ENCODE results near the gene UAP1. TPM values are rescaled to one million over a fixed set of nuclear protein-coding genes. Genes with fewer than 3 reads are reported as not detected.
"Not testable (repeated sequence)": the region's sequence is repeated elsewhere in the genome, so short reads cannot be mapped to it uniquely, and the experiment has no call there.

The UAP1 gene
- total RNA-seq, 8 experiments from 2014 or later = 33.2 to 78.9 (median 56.9) TPM

- H3K4me3 ChIP-seq = no peak overlapping the region
- ATAC-seq (replicated peaks in 6 of 8) = no peak
- WGBS, 10 experiments = 7 to 93% (median 81%) methylated on average over 2 to 7 of the region's 7 CpGs
- H3K4me1 ChIP-seq (replicated peaks in 1 of 2) = no peaks in the 10 kb centered on the region
- no peak overlapping the region for H3K27ac ChIP-seq
- in situ Hi-C loops (cut with MboI; ENCODE audit: low pct_unique_long_range_greater_than_20kb in 2 of 9, low sequenced_read_pairs in 9 of 9, unreplicated experiment in 9 of 9) = no loop called here
These were observed 9.4 kb upstream of the UAP1 start for GRCh38 chr1:162551969-162552683.

GRCh38 chr1:162552684-162553252 is 8.8 kb upstream of the UAP1 start:
- in situ Hi-C loops (cut with MboI; ENCODE audit: low pct_unique_long_range_greater_than_20kb in 2 of 9, low sequenced_read_pairs in 9 of 9, unreplicated experiment in 9 of 9) = no loop called here
- no peak for ATAC-seq (replicated peaks in 6 of 8)
- no peaks in the 10 kb centered on the region for H3K4me1 ChIP-seq (replicated peaks in 1 of 2)
- no peak overlapping the region for H3K27ac ChIP-seq
- 23 to 100% (median 89%) methylated on average over 2 to 8 of the region's 8 CpGs for WGBS, 10 experiments
- H3K4me3 ChIP-seq = no peak overlapping the region

DNA sequence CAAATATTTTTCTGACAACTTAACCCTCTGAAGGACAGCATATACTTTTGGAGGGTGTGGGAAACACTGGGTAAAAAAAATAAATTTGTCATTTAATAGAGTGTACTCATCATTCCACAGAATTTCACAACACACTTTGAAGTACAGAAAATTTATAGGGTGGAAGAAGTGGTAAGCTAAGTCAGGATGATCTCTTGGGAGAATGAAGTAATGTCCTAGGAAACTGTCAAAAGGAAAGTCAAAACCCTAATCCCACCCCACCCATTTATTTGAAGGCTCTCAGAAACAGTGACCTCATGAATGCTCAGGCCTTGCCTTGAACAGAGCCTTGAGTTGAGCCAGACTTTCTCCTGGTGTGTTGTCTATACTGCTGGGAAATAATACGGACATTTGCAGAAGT is 7.3 kb upstream of the UAP1 start:
- peak in 2 of 8 experiments; percentile 80 to 87 for ATAC-seq (replicated peaks in 6 of 8)
- WGBS, 10 experiments = 0 to 90% (median 80%) methylated on average over 1 of the region's 1 CpG; no CpG with 5 or more reads in 5 of the 10 experiments
- Histone ChIP-seq H3K4me1 (replicated peaks in 1 of 2) (no peaks in the 10 kb centered on the region), H3K27ac (no peak overlapping the region), H3K4me3 (no peak overlapping the region)
- in situ Hi-C loops (cut with MboI; ENCODE audit: low pct_unique_long_range_greater_than_20kb in 2 of 9, low sequenced_read_pairs in 9 of 9, unreplicated experiment in 9 of 9) = no loop called here

DNA sequence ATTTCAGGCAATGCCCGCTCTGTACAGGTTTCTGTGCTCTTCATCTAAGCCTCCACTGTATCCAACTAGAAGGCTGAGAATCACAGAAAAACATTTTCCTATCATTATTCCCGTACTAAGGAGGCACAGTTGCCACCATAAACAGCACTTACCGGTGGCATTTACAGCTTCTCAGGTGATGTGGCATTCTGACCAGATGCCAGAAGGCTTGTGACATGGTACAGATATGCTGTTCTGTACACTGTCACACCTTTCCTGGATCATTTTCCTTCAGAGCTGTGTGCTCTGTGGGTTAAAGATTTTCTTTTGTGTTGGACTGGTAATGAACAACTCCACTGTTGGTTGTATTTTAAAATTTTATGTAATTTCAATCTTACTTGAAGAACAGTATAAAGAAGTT is 4.0 kb upstream of the UAP1 start:
- in situ Hi-C loops (cut with MboI; ENCODE audit: low pct_unique_long_range_greater_than_20kb in 2 of 9, low sequenced_read_pairs in 9 of 9, unreplicated experiment in 9 of 9) = no loop called here
- no peak overlapping the region for H3K27ac ChIP-seq
- peaks cover 5 to 6% of the 10 kb centered on the region in 2 donors for H3K4me1 ChIP-seq (replicated peaks in 1 of 2)
- H3K4me3 ChIP-seq = no peak overlapping the region
- ATAC-seq (replicated peaks in 6 of 8) = no peak
- 70 to 100% (median 77%) methylated on average over 1 to 3 of the region's 3 CpGs; no CpG with 5 or more reads in 1 of the 10 experiments for WGBS, 10 experiments

DNA sequence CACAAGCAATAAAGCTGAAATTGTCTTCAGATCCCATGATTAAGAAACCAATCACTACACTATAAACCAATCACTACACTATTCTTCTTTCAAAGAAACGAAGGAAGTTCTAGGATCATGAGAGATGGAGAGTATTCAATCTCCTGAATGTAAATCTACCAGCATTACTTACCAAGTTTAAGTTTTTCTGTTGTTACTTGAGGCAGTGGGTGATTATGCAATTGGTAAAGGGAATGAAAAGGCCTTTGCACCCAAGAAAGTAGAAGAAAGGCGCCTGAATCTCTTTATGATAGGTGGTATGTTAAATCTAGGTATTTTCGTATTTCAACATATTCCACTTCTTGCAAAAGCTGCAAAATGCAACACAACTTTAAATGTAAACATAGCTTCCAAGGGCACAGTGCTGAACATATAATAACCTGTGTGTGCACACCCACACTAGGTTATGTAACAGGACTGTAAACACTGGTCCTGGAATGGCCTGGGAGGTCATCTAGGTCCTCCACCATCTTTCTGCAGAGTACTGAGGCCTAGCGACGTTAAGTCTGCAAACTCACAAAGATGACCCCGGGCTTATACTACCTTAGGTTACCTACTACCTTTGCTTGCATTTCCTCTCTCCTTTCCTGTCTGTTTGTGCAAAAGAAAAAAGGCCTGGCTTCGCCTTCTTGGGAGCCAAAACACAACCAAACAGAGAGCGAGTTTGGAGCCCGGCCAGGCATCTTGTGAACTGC is 1.1 kb upstream of the UAP1 start:
- in situ Hi-C loops (cut with MboI; ENCODE audit: low pct_unique_long_range_greater_than_20kb in 2 of 9, low sequenced_read_pairs in 9 of 9, unreplicated experiment in 9 of 9) = no loop called here

GRCh38 chr1:162561037-162561615 is 396 bp upstream of the UAP1 start:
- H3K4me1 ChIP-seq (replicated peaks in 1 of 2) = peaks cover 7 to 29% of the 10 kb centered on the region in 2 donors
- H3K27ac ChIP-seq = peak overlapping the region; percentile 89 to 93
- peak overlapping the region; percentile 54 to 82 (median 62) for H3K4me3 ChIP-seq
- in situ Hi-C loops (cut with MboI; ENCODE audit: low pct_unique_long_range_greater_than_20kb in 2 of 9, low sequenced_read_pairs in 9 of 9, unreplicated experiment in 9 of 9) = no loop called here
- peak; percentile 85 to 93 (median 90) for ATAC-seq (replicated peaks in 6 of 8)
- 0 to 20% (median 2%) methylated on average over 1 to 13 of the region's 53 CpGs; no CpG with 5 or more reads in 4 of the 10 experiments for WGBS, 10 experiments

More for the DNA sequence above, 1.1 kb upstream of the UAP1 start:
- Histone ChIP-seq H3K4me3 (peak overlapping the region; percentile 54 to 82 (median 62)), H3K4me1 (replicated peaks in 1 of 2) (peaks cover 7 to 29% of the 10 kb centered on the region in 2 donors), H3K27ac (peak overlapping the region; percentile 77 to 85)
- no peak for ATAC-seq (replicated peaks in 6 of 8)
- WGBS, 10 experiments = 33 to 100% (median 75%) methylated on average over 1 to 9 of the region's 9 CpGs

- in situ Hi-C loops (cut with MboI; ENCODE audit: low pct_unique_long_range_greater_than_20kb in 2 of 9, low sequenced_read_pairs in 9 of 9, unreplicated experiment in 9 of 9) = no loop called here
- Histone ChIP-seq H3K27ac (peak overlapping the region in 1 of 2 donors; percentile 93), H3K4me3 (peak overlapping the region; percentile 54 to 82 (median 62)), H3K4me1 (replicated peaks in 1 of 2) (peaks cover 7 to 29% of the 10 kb centered on the region in 2 donors)
- WGBS, 10 experiments = 0 to 67% (median 30%) methylated on average over 1 to 5 of the region's 5 CpGs; no CpG with 5 or more reads in 2 of the 10 experiments
- peak in 2 of 8 experiments; percentile 1 for ATAC-seq (replicated peaks in 6 of 8)
These were observed 927 bp downstream of the UAP1 start for GRCh38 chr1:162562470-162562828.

DNA sequence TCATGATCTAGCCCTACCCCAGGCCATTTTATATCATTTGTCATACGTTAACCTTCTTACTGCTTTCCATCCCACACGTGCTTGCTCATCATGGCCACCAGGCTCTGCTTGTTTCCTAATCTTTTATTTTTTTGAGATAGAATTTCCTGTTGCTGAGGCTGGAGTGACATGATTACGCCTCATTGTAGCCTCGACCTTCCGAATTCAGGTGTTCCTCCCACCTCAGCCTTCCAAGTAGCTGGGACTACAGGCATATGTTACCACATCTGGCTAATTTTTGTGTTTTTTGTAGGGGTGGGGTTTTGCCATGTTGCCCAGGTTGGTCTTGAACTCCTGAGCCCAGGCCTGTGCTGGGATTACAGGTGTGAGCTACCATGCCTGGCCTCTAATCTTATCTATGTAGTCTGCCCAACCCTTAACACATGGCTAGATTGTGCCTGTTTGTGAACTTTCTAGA is 3.3 kb downstream of the UAP1 start:
- in situ Hi-C loops (cut with MboI; ENCODE audit: low pct_unique_long_range_greater_than_20kb in 2 of 9, low sequenced_read_pairs in 9 of 9, unreplicated experiment in 9 of 9) = no loop called here
- Histone ChIP-seq H3K4me1 (replicated peaks in 1 of 2) (peaks cover 7 to 29% of the 10 kb centered on the region in 2 donors), H3K4me3 (no peak overlapping the region), H3K27ac (no peak overlapping the region)
- no peak for ATAC-seq (replicated peaks in 6 of 8)
- 46 to 100% (median 92%) methylated on average over 2 to 5 of the region's 5 CpGs for WGBS, 10 experiments

- in situ Hi-C loops (cut with MboI; ENCODE audit: low pct_unique_long_range_greater_than_20kb in 2 of 9, low sequenced_read_pairs in 9 of 9, unreplicated experiment in 9 of 9) = no loop called here
- Histone ChIP-seq H3K4me3 (no peak overlapping the region), H3K4me1 (replicated peaks in 1 of 2) (peaks cover 5 to 27% of the 10 kb centered on the region in 2 donors), H3K27ac (no peak overlapping the region)
- ATAC-seq (replicated peaks in 6 of 8) = no peak
These were observed 3.9 kb downstream of the UAP1 start for GRCh38 chr1:162565460-162565859.

DNA sequence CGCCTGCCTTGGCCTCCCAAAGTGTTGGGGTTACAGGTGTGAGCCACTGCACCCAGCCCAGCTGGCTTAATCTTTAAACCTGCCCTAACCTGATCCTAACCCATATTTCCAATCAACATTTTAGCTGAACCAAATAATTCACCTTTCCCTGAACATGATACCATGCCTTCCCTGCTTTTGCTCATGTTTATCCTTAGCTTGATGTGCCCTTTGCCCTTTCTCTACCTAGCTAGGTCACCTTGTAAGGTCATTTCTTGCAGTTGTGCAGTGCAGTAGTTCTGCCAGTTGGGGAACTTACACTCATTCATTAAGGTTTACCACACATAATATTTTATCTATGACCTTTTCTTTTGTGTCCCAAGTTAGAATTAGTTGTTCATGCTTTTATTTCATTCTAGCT is 5.3 kb downstream of the UAP1 start:
- no peak overlapping the region for H3K27ac ChIP-seq
- in situ Hi-C loops (cut with MboI; ENCODE audit: low pct_unique_long_range_greater_than_20kb in 2 of 9, low sequenced_read_pairs in 9 of 9, unreplicated experiment in 9 of 9) = no loop called here
- no peak for ATAC-seq (replicated peaks in 6 of 8)
- 67 to 100% (median 100%) methylated on average over 1 of the region's 1 CpG; no CpG with 5 or more reads in 4 of the 10 experiments for WGBS, 10 experiments
- H3K4me3 ChIP-seq = no peak overlapping the region
- peaks cover 2 to 24% of the 10 kb centered on the region in 2 donors for H3K4me1 ChIP-seq (replicated peaks in 1 of 2)

DNA sequence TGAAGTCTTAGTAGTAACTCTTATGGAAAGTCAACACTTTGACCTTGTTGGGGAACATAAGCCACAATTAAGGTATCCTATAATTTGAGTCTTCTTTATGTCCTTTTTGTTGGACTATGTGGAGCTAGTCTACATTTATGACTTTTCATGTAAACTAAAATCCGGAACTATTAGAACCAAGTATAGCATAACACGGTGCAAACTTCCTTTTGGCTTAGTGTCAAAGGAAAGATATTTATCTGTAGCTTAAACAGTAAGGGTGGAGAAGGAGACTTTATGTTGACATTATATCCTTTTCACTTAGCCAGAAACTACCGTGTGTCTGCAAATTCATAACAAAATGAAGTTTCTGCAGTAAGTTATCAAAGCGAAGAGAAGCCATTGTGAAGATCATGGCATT is 7.3 kb downstream of the UAP1 start:
- WGBS, 10 experiments = 72 to 100% (median 94%) methylated on average over 2 to 4 of the region's 4 CpGs; no CpG with 5 or more reads in 1 of the 10 experiments
- no peak overlapping the region for H3K27ac ChIP-seq
- peaks cover 0 to 11% of the 10 kb centered on the region in 2 donors for H3K4me1 ChIP-seq (replicated peaks in 1 of 2)
- ATAC-seq (replicated peaks in 6 of 8) = no peak
- H3K4me3 ChIP-seq = no peak overlapping the region
- in situ Hi-C loops (cut with MboI; ENCODE audit: low pct_unique_long_range_greater_than_20kb in 2 of 9, low sequenced_read_pairs in 9 of 9, unreplicated experiment in 9 of 9) = no loop called here

- Histone ChIP-seq H3K4me1 (replicated peaks in 1 of 2) (no peaks in the 10 kb centered on the region), H3K27ac (no peak overlapping the region), H3K4me3 (no peak overlapping the region)
- in situ Hi-C loops (cut with MboI; ENCODE audit: low pct_unique_long_range_greater_than_20kb in 2 of 9, low sequenced_read_pairs in 9 of 9, unreplicated experiment in 9 of 9) = no loop called here
- ATAC-seq (replicated peaks in 6 of 8) = no peak
- WGBS, 10 experiments = 75 to 100% (median 93%) methylated on average over 1 of the region's 1 CpG; no CpG with 5 or more reads in 3 of the 10 experiments
These were observed 9.2 kb downstream of the UAP1 start for GRCh38 chr1:162570718-162571117.

DNA sequence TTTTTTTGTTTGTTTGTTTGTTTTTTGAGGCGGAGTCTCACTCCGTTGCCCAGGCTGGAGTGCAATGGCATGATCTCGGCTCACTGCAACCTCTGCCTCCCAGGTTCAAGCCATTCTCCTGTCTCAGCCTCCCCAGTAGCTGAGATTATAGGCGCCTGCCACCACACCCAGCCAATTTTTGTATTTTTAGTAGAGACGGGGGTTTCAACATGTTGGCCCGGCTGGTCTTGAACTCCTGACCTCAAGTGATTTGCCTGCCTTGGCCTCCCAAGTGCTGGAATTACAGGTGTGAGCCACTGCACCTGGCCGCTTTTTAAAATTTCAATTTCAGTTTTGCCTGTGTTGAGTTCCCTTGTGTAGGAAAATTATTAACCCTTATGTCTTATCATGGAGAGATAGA is 9.6 kb downstream of the UAP1 start:
- WGBS, 10 experiments = 88 to 100% (median 97%) methylated on average over 1 to 7 of the region's 7 CpGs; no CpG with 5 or more reads in 1 of the 10 experiments
- H3K27ac ChIP-seq; H3K4me3 ChIP-seq; ATAC-seq (replicated peaks in 6 of 8); H3K4me1 ChIP-seq (replicated peaks in 1 of 2); in situ Hi-C loops (cut with MboI; ENCODE audit: low pct_unique_long_range_greater_than_20kb in 2 of 9, low sequenced_read_pairs in 9 of 9, unreplicated experiment in 9 of 9): not testable (repeated sequence)

Measured in motor neuron (in vitro differentiated cells).